ENCODE measurements around the gene CD38.
"Not testable (repeated sequence)": the region's sequence is repeated elsewhere in the genome, so short reads cannot be mapped to it uniquely, and the experiment has no call there.

Gene CD38

DNA sequence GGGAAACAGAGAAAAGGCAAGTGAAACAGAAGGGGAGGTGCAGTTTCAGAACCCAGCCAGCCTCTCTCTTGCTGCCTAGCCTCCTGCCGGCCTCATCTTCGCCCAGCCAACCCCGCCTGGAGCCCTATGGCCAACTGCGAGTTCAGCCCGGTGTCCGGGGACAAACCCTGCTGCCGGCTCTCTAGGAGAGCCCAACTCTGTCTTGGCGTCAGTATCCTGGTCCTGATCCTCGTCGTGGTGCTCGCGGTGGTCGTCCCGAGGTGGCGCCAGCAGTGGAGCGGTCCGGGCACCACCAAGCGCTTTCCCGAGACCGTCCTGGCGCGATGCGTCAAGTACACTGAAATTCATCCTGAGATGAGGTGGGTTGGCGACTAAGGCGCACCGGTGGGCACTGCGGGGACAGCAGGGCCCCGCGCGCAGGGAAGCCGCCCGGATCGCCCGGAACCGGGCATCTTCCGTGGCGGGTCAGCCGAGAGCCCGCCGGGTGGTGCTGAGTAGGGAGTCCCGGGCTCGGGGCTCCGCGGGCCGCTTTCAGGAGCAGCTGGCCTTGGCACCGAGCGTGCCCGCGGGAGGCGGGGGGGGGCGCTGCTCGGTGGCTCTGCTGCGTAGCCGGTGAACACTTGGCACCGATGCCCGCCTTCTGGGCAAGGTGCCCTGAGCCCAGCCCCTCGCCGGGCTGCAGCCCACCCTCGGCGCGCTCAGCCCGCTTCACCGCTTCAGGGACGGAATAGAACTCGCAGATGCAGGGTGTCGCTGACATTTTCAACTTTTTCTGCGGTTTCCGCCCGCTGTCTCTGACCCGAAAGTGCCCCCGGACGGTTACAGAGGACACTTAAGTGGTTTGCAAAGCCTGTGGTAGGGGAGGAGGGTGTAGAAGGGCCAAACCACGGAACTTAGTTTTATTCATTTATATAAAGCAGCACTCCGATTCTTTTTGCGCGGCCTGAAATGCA is at the start of gene CD38:
TSS of gene CD38 (plus strand) at position 40 of the 953 bp plus-strand sequence. CDS start at position 127, 87 bp downstream.
- peak within 1 kb of the TSS; percentile 48; the same call in 1 of the 2 replicates for H3K4me3 ChIP-seq (ENCODE audit: low read length)
- H3K36me3 ChIP-seq (ENCODE audit: control insufficient read depth, insufficient read depth, low read length): no peaks in the 10 kb centered on the region
- H3K27ac ChIP-seq (ENCODE audit: low read length): no peak within 1 kb of the TSS
- no peaks in the 10 kb centered on the region for H3K9me3 ChIP-seq (ENCODE audit: control insufficient read depth, insufficient read depth, low read length)
- H3K27me3 ChIP-seq (ENCODE audit: control insufficient read depth, insufficient read depth, low read length): peaks cover 19% of the 10 kb centered on the region; the same call in 1 of the 2 replicates
- H3K4me1 ChIP-seq (ENCODE audit: control insufficient read depth, insufficient read depth, low read length): no peaks in the 10 kb centered on the region
- no peak for DNase-seq (ENCODE audit: low read depth, low spot score)
- WGBS (ENCODE audit: insufficient coverage, insufficient read length): no CpG with 5 or more reads among the region's 76 CpGs

DNA sequence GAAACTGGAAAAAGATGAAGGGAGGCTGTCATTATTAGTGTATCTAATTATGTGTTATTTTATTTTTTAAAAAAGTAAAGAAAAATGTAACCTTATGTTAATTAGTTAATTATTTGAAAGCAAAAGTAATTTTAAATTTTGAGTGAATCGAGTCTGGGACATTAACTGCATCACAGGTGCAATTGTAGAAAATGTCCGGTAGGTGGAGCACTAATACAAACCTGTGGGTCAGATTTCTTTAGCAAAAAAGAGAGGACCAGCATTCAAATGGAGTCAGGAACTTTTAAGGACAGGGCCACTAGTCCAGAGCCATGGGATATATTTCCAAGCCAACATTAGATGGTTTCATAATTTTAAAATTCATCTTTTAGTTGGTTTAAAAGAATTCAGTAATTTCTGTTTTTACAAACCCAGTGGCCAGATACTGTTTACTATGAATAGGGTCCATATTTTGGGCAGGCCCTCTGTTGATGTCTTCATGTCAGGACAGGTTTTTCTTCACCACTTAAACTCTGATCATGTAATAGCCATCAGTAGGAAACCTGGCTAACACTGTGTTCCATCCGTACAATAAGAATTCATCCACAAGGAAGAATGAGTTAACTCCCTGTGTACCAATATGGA is 48.1 kb upstream of the CD38 start:
- DNase-seq (ENCODE audit: low read depth, low spot score): peak; percentile 11
- no peak overlapping the region for H3K4me3 ChIP-seq (ENCODE audit: low read length)
- no peak overlapping the region for H3K27ac ChIP-seq (ENCODE audit: low read length)
- H3K4me1 ChIP-seq (ENCODE audit: control insufficient read depth, insufficient read depth, low read length): no peaks in the 10 kb centered on the region
- H3K9me3 ChIP-seq (ENCODE audit: control insufficient read depth, insufficient read depth, low read length): no peaks in the 10 kb centered on the region
- H3K36me3 ChIP-seq (ENCODE audit: control insufficient read depth, insufficient read depth, low read length): no peaks in the 10 kb centered on the region
- WGBS (ENCODE audit: insufficient coverage, insufficient read length): no CpG with 5 or more reads among the region's 3 CpGs
- no peaks in the 10 kb centered on the region for H3K27me3 ChIP-seq (ENCODE audit: control insufficient read depth, insufficient read depth, low read length)

DNA sequence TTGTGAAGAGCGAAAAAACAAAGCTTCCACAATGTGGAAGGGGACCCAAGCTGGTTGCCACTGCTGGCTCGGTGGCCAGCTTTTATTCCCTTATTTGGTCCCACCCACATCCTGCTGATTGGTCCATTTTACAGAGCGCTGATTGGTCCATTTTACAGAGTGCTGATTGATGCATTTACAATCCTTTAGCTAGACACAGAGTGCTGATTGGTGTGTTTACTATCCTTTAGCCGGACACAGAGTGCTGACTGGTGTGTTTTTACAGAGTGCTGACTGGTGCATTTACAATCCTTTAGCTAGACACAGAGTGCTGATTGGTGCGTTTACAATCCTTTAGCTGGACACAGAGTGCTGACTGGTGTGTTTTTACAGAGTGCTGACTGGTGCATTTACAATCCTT is 45.1 kb upstream of the CD38 start:
- H3K36me3 ChIP-seq (ENCODE audit: control insufficient read depth, insufficient read depth, low read length); H3K9me3 ChIP-seq (ENCODE audit: control insufficient read depth, insufficient read depth, low read length); H3K27ac ChIP-seq (ENCODE audit: low read length); H3K4me3 ChIP-seq (ENCODE audit: low read length); H3K27me3 ChIP-seq (ENCODE audit: control insufficient read depth, insufficient read depth, low read length); H3K4me1 ChIP-seq (ENCODE audit: control insufficient read depth, insufficient read depth, low read length); DNase-seq (ENCODE audit: low read depth, low spot score): not testable (repeated sequence)
- WGBS (ENCODE audit: insufficient coverage, insufficient read length): no CpG with 5 or more reads among the region's 5 CpGs

DNA sequence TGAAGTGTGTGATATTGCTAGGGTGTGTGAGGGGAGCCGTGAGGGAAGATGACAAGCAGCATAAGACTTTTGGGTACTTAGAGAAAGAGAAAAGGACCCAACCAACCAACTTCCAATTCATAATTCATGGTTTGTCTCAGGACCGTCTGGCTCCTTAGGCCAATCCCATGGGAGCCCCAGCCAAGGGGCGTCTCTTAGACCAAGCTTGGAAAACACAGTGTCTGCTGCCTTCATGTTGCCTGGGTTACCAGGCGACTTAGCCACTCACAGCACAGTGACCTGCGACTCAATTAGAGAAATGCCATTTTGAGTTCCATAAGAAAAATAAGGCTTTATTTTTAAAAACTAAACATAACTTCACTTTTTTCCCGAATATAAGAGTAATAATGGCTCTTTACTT is 42.6 kb upstream of the CD38 start:
- no peaks in the 10 kb centered on the region for H3K27me3 ChIP-seq (ENCODE audit: control insufficient read depth, insufficient read depth, low read length)
- H3K9me3 ChIP-seq (ENCODE audit: control insufficient read depth, insufficient read depth, low read length): no peaks in the 10 kb centered on the region
- no peak overlapping the region for H3K27ac ChIP-seq (ENCODE audit: low read length)
- no peaks in the 10 kb centered on the region for H3K36me3 ChIP-seq (ENCODE audit: control insufficient read depth, insufficient read depth, low read length)
- H3K4me3 ChIP-seq (ENCODE audit: low read length): no peak overlapping the region
- H3K4me1 ChIP-seq (ENCODE audit: control insufficient read depth, insufficient read depth, low read length): no peaks in the 10 kb centered on the region
- no peak for DNase-seq (ENCODE audit: low read depth, low spot score)
- no CpG with 5 or more reads among the region's 6 CpGs for WGBS (ENCODE audit: insufficient coverage, insufficient read length)

DNA sequence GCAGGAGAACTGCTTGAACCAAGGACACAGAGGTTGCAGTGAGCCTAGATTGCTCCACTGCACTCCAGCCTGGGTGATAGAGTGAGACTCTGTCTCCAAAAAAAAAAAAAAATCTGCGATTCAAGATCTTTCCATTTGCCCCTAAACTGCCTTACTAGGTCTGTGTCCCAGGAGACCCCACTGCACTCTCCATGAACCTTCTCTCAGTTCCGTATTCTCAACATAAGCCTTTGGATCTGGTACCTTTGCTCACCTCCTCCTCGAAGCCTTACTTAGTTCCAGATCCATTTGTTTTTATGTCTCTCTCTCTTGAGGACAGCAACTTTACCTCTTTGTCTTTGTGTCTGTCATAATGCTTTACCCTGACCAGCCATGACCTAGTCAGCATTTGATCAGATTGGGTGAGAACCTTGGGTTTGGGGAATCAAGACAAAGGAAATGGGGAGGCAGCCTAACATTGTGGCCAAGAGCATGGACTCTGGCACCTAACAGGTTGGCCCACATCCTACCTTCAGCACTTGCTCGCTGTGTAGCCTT is 41.5 kb upstream of the CD38 start:
- Histone ChIP-seq H3K4me3 (ENCODE audit: low read length) (no peak overlapping the region), H3K4me1 (ENCODE audit: control insufficient read depth, insufficient read depth, low read length) (no peaks in the 10 kb centered on the region), H3K27me3 (ENCODE audit: control insufficient read depth, insufficient read depth, low read length) (no peaks in the 10 kb centered on the region), H3K27ac (ENCODE audit: low read length) (no peak overlapping the region), H3K36me3 (ENCODE audit: control insufficient read depth, insufficient read depth, low read length) (no peaks in the 10 kb centered on the region), H3K9me3 (ENCODE audit: control insufficient read depth, insufficient read depth, low read length) (no peaks in the 10 kb centered on the region)
- DNase-seq (ENCODE audit: low read depth, low spot score): no peak
- no CpG with 5 or more reads among the region's 4 CpGs for WGBS (ENCODE audit: insufficient coverage, insufficient read length)

DNA sequence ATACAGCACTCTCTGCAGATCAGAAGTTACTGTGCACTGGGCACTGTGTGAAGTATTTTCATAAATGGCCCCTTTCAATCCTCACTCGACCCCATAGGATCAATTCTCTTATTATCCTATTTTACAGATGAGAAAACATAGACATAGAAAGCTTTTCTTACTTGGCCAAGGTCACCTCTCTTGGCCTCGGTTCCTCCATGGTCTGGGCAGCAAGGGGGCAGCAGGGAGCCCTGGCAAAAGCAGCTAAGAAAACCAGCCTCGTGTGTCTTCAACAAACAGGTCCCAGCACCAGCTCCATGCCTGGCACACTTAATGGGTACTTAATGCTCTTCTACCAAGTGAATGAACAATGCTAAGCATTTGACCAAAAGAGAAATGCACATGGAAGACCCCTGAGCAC is 40.9 kb upstream of the CD38 start:
- Histone ChIP-seq H3K4me1 (ENCODE audit: control insufficient read depth, insufficient read depth, low read length) (no peaks in the 10 kb centered on the region), H3K9me3 (ENCODE audit: control insufficient read depth, insufficient read depth, low read length) (no peaks in the 10 kb centered on the region), H3K27me3 (ENCODE audit: control insufficient read depth, insufficient read depth, low read length) (no peaks in the 10 kb centered on the region), H3K27ac (ENCODE audit: low read length) (no peak overlapping the region), H3K36me3 (ENCODE audit: control insufficient read depth, insufficient read depth, low read length) (no peaks in the 10 kb centered on the region), H3K4me3 (ENCODE audit: low read length) (no peak overlapping the region)
- DNase-seq (ENCODE audit: low read depth, low spot score): no peak
- no CpG with 5 or more reads among the region's 3 CpGs for WGBS (ENCODE audit: insufficient coverage, insufficient read length)

DNA sequence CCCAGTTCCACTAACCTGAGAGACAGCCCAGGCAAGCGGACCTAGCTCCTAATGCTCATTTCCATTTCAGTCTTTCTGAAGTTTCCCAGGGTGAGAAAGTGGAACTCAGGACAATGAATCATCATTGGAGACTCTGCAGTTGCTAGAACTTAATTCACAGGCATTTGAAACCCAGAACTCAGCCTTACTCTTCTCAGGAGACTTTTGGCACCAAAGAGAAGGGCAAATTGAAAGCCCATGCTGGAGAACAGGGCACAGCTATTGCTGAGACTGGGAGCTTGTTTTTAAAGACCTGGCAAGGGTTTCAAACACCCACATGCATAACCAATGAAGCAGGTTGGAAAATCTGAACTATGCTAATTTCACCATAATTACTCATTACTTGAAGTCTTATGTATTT is 39.3 kb upstream of the CD38 start:
- Histone ChIP-seq H3K4me1 (ENCODE audit: control insufficient read depth, insufficient read depth, low read length) (no peaks in the 10 kb centered on the region), H3K36me3 (ENCODE audit: control insufficient read depth, insufficient read depth, low read length) (no peaks in the 10 kb centered on the region), H3K9me3 (ENCODE audit: control insufficient read depth, insufficient read depth, low read length) (no peaks in the 10 kb centered on the region), H3K27me3 (ENCODE audit: control insufficient read depth, insufficient read depth, low read length) (no peaks in the 10 kb centered on the region), H3K27ac (ENCODE audit: low read length) (no peak overlapping the region), H3K4me3 (ENCODE audit: low read length) (no peak overlapping the region)
- WGBS (ENCODE audit: insufficient coverage, insufficient read length): no CpG with 5 or more reads among the region's 1 CpG
- DNase-seq (ENCODE audit: low read depth, low spot score): no peak

DNA sequence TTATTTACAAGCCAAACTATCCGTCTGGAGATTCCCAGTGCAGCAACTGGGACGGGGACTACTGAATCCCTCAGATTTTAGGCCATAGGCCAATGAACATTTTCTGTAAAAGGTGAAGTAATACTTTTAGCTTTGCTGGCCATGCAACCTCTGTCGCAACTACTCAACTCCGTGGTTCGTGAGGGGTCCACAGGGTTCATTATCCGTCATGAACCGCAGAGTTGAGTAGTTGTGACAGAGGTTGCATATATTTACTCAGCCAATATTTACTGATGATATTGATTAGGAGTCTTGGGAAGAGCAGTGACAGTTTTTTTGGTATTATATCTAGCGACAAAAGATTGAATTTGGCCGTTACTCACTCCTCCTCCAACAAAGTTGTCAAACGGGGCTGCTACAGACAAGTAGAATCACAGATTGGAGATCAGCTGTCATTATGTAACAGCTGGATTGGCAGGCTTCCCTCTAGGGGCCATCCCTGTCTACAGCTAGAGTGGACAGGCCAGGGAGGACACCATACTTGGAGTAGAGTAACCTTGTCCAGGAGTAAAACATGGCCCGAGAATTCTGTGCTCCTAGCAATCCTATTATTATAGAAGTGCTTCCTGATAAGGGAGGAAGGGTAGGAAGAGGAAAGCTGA is 37.2 kb upstream of the CD38 start:
- no CpG with 5 or more reads among the region's 11 CpGs for WGBS (ENCODE audit: insufficient coverage, insufficient read length)
- Histone ChIP-seq H3K4me3 (ENCODE audit: low read length) (no peak overlapping the region), H3K4me1 (ENCODE audit: control insufficient read depth, insufficient read depth, low read length) (no peaks in the 10 kb centered on the region), H3K27me3 (ENCODE audit: control insufficient read depth, insufficient read depth, low read length) (no peaks in the 10 kb centered on the region), H3K36me3 (ENCODE audit: control insufficient read depth, insufficient read depth, low read length) (no peaks in the 10 kb centered on the region), H3K27ac (ENCODE audit: low read length) (no peak overlapping the region), H3K9me3 (ENCODE audit: control insufficient read depth, insufficient read depth, low read length) (no peaks in the 10 kb centered on the region)
- DNase-seq (ENCODE audit: low read depth, low spot score): no peak

DNA sequence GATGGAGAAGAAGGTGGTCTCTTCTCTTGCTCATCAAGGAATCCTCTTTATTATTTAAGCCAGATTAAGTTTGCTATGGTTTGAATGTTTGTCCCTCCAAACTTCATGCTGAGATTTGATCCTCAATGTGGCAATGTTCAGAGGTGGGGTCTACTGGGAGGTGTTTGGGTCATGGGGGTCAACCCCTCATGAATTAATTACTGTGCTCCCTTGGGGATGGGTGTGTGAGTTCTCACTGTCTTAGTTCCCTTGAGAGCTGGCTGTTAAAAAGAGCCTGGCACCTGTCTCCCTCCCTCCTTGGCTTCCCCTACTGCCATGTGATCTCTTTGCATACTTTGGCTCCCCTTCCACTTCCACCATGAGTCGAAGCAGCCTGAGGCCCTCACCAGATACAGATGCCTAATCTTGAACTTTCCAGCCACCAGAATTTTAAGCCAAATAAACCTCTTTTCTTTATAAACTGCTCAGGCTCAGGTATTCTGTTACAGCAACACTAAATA is 36.0 kb upstream of the CD38 start:
- Histone ChIP-seq H3K9me3 (ENCODE audit: control insufficient read depth, insufficient read depth, low read length) (no peaks in the 10 kb centered on the region), H3K4me1 (ENCODE audit: control insufficient read depth, insufficient read depth, low read length) (no peaks in the 10 kb centered on the region), H3K27ac (ENCODE audit: low read length) (no peak overlapping the region), H3K27me3 (ENCODE audit: control insufficient read depth, insufficient read depth, low read length) (no peaks in the 10 kb centered on the region), H3K4me3 (ENCODE audit: low read length) (no peak overlapping the region), H3K36me3 (ENCODE audit: control insufficient read depth, insufficient read depth, low read length) (no peaks in the 10 kb centered on the region)
- no peak for DNase-seq (ENCODE audit: low read depth, low spot score)
- no CpG with 5 or more reads among the region's 1 CpG for WGBS (ENCODE audit: insufficient coverage, insufficient read length)

DNA sequence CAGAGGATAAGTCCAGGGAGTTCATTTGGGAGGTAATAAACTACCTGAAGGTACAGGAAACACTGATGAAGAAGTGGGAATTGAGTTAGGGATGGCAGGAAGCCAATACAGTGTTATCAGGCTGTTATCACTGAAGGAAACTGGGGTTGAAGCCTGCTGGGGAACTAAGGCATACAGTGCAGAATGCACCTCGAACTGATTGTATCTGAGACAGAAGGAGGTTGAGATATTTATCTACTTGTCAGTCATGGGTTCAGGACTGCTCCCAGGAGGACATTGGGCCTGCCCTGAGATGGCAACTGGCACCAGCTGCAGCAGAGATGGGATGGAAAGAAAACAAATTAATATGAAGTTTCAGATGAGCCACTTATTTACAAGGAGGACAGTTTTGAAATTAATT is 35.5 kb upstream of the CD38 start:
- H3K4me3 ChIP-seq (ENCODE audit: low read length): no peak overlapping the region
- no peaks in the 10 kb centered on the region for H3K9me3 ChIP-seq (ENCODE audit: control insufficient read depth, insufficient read depth, low read length)
- H3K4me1 ChIP-seq (ENCODE audit: control insufficient read depth, insufficient read depth, low read length): no peaks in the 10 kb centered on the region
- H3K27me3 ChIP-seq (ENCODE audit: control insufficient read depth, insufficient read depth, low read length): no peaks in the 10 kb centered on the region
- no peaks in the 10 kb centered on the region for H3K36me3 ChIP-seq (ENCODE audit: control insufficient read depth, insufficient read depth, low read length)
- DNase-seq (ENCODE audit: low read depth, low spot score): no peak
- WGBS (ENCODE audit: insufficient coverage, insufficient read length): no CpG with 5 or more reads among the region's 1 CpG
- no peak overlapping the region for H3K27ac ChIP-seq (ENCODE audit: low read length)
